HG03520 (cell line): Measurements from ENCODE around the gene SIMC1.
"Not testable (repeated sequence)": the region's sequence is repeated elsewhere in the genome, so short reads cannot be mapped to it uniquely, and the experiment has no call there.

ENCODE experiments used
- ATAC-seq: cut with Tn5 transposase; IDR thresholded peaks from one replicate; pipeline ENCODE4 v1.9.1; 2021; ENCODE audit warnings: mild to moderate bottlenecking, moderate library complexity; ENCODE audit not compliant: unreplicated experiment

Gene SIMC1

DNA sequence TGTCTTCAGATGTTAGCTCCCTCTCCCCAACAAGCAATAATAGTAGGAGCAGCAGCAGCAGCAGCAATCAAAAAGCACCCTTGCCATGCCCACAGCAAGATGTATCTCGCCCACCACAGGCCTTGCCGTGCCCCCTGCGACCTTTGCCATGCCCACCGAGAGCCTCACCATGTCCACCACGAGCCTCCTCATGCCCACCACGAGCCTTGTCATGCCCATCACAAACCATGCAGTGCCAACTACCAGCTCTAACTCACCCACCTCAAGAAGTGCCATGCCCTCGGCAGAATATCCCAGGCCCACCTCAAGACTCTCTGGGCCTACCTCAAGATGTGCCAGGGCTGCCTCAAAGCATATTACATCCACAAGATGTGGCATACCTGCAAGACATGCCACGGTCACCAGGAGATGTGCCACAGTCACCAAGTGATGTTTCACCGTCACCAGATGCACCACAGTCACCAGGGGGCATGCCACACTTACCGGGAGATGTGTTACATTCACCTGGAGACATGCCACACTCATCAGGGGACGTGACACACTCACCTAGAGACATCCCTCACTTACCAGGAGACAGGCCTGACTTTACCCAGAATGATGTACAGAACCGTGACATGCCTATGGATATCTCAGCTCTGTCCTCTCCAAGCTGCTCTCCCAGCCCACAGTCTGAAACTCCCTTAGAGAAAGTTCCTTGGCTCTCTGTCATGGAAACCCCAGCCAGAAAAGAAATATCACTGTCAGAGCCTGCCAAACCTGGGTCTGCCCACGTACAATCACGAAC is 52.0 kb downstream of the SIMC1 start:
- ATAC-seq = not testable (repeated sequence)

DNA sequence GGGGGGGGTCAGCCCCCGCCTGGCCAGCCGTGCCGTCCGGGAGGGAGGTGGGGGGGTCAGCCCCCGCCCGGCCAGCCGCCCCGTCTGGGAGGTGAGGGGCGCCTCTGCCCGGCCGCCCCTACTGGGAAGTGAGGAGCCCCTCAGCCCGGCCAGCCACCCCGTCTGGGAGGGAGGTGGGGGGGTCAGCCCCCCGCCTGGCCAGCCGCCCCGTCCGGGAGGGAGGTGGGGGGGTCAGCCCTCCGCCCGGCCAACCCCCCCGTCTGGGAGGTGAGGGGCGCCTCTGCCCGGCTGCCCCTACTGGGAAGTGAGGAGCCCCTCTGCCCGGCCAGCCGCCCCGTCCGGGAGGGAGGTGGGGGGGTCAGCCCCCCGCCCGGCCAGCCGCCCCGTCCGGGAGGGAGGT is 67.1 kb downstream of the SIMC1 start:
- ATAC-seq = not testable (repeated sequence)

DNA sequence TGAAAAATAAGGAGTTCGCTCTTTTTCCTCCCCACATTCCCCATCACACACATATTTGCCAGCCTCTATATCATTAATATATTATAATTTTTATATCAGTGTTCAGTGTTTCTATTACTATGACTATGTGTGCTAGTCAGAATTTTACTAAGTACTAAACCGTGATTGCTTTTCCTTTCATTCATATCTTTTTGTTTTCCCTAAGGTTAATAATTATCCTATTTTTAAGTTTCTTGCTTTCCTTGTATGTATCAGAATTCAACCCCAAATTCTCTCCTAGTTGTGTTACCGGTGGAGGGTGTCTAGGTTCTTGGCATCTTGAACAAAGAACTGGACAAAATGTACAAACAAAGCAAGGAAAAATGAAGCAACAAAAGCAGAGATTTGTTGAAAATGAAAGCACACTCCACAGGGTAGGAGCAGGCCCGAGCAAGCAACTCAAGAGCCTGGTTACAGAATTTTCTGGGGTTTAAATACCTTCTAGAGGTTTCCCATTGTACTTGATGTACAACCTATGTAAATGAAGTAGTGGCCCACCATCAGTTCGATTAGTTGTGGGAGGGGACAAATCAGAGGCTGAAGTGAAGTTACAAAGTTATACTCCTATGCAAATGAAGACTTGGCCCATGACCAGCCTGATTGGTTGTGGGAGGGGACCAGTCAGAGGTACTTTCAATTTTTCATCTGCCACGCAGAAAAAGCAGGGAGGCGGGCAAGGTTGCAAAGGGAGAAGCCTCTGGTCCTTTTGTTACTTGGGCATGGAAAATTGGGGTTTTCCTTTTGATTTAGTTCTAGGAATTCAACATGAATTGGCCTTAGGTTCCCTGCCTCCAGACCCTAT is 79.5 kb downstream of the SIMC1 start:
- ATAC-seq = no peak

DNA sequence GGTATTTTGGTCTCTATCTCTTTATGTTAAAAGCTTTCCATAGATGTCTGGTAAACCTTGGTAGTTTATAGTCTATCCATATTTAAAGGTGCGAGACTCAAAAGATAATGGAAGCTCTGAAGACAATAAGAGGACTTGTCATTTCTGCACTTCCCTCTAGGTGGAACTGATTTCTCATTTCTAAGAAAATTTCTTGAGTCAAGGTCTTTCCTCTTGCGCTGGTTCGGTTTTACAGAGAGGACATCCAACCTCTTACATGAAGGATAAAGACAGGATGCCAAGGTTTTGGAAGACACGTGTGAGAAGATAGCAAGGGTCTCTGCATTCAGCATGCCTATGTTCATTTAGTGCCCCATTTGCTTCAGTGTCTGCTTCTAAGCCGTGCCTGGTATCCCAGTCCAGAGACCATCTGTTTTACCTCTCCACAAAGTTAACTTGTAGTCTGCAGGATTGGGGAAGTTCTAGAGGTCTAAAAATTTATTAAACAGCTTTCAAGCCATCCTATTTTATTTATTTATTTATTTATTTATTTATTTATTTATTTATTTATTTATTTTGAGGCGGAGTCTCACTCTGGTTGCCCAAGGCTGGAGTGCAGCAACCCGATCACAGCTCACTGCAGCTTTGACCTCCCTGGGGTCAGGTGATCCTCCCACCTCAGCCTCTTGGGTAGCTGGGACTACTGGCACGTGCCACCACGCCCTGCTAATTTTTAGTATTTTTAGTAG is 81.8 kb downstream of the SIMC1 start:
- no peak for ATAC-seq

DNA sequence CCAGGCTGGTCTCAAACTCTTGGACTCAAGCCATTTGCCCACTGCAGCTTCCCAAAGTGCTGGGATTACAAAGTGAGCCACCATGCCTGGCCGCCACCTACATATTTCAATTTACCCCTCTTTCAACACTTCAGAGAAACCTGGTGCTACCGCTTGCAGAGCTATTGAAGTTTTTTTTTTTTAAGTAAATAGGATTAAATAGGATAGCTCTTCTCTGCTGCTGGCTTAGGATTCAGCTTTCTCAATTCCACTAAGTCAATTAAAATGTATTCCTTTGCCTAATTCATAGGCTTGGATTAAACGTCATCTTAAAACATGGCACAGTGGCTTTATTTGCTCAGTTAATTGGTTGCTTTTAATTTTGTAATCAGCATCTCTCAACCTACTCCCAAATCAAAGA is 82.4 kb downstream of the SIMC1 start:
- ATAC-seq = no peak

DNA sequence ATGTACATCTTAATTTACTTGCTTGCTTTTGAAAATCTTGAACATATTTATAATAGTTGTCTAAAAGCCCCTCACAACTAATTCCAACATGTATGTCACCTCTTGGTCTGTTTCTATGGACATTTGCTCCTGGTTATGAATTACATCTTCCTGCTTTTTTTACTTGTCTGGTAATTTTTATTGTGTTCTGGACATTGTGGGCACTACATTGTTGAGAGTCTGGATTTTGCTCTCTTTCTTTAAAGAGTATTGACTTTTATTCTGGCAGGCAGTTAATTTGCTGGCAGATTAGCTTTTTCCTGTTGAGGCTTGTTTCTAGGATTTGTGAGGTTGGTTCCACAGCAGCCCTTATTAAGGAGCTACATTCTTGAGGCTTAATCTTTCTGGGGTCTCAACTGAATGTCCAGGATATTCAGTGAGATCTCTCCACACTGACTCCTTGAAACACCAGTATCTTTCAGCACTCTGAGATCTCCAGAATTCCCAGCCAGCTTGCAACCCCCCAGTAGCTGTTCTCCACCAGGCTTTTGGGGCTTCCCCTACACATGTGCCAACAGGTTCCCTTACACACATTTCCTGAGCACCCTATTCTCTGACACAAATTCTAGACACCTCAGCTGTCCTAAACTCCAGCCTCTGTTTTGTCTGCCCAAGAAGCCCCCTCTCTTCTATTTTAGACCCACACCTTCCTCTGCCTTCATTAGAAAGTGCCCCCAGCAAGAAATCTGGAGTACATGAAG is 96.0 kb downstream of the SIMC1 start:
- ATAC-seq = no peak

DNA sequence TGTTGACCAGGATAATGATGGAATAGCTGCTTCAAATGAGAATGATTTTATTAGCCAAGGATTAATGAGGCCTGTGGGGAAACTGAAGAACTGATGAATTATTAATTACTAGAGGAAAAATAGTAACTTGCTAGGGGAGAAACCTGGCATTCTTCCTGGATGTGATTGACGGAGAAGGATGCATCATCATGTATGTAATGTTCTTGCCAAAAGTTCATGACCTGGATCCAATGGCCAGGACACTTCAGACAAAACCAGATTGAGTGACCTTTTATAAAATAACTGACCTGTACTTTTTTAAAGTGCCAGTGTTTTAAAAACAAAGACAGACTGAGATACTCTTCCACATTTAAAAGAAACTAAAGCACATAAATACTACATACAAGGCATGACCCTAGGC is 99.7 kb downstream of the SIMC1 start:
- no peak for ATAC-seq

DNA sequence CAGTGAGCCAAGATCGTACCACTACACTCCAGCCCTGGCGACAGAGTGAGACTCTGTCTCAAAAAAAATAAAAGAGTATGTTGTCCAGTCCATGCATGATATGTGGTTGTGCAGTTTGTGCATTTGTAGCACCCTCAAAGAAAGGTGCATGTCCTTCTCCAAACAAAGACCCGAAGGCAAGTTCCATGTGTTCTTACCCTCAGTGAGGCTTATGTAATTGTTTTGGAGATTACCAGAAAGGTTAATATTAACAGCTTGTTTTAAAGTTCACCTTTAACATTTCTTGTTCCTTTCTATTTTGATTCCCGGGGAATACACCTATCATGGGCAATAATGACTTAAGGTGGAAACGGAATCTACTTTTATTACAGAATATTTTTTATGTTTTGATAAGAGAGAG is 101.1 kb downstream of the SIMC1 start:
- no peak for ATAC-seq

DNA sequence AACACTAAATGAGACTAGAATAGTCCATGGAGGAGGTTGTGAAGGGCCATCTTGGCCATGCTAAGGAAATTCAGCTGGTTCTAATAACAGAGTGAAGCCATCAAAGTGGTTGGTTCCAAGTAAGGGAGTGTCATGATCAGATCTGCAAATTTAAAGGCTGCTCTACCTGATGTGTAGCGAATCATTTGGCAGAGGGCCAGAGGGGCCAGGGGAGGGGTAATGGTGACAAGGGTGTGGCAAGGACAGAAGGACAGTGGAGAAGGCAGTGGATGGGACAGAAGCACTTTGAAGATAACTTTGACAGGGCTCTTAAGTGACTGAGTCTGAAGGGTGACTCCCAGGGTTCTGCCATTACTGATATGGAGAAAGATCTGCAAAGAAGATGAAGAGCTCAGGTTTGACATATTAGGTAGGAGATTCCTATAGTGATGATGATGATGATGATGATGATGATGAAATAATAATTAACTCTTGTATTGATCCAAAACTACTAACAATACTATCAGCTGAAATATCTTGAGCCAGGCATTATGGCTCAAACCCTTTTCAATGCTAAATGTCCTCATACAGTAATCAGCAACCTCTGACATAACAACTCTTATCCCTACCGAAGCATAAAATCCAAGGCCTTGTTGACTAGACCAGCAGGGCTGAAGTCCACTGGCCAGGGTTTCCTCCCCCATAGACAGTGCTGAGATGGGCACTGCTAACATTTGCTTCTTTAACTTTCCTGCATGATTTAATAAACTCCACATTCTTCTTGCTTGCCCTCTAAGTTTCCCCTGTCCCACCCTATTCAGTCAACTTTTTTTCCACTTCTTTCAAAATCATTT is 103.3 kb downstream of the SIMC1 start:
- no peak for ATAC-seq

DNA sequence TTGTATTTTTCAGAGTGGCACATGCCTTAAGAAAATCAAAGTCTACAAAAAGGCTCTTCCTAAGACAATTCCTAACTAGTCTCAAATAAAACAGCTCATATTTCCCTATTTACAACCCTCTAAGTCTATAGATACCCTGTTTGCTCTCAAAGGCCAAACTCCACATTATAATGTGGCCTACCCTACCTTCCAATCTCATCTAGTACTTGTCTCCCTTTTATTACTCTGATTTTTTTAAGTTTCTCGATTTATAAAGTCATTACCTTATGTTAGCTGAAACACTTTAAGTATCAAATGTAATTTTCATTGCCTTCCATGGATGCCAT is 103.9 kb downstream of the SIMC1 start:
- no peak for ATAC-seq

DNA sequence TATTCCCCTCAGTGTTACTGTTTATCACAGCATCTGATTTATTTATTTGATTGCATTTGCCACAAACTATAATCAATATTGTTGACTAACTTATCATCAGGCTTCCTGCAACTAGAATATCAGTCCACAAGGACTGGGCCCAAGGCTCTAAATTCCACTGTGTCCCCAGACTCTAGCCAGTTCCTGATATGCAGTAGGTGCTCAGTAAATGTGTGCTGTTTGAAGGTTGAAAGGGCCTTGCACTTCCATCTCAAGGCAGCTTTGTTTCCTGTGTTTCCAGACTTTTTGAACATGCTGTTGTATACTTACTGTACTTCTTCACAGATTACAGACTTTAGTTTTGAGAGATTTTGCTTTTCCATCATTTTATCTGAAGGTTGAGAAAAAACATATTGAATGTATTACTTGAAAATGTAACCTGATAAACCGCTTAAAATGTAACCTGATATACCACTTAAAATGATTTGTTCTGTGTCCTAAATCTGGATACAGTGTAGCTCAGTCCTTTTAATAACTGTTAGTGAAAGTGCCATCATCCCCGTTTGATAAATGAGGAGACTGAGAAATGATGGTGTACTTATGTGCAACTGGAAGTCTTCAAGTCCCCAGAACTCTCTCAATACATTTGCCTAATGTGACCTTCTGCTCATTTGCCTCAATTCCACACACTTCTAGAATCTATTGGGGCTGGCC is 104.7 kb downstream of the SIMC1 start:
- ATAC-seq = no peak

DNA sequence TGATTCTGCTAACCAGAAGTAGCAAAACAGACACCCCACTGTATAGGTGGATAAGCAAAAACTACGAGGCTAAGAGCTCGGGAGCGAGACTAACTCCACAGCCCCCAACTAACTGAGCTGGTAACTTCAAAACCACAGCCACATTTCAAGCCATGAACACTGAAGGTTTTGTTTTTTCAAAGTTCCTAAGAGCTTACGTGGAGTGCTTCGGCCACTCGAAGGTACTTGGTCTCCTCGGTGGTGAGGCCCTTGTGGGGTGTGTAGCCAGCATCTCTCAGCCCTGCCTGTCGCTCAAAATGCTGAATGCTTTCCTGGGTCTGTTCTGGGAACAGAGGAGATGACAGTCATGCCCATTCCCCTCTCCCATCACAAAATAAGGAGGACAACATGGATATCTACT is 112.2 kb downstream of the SIMC1 start:
- ATAC-seq = no peak

DNA sequence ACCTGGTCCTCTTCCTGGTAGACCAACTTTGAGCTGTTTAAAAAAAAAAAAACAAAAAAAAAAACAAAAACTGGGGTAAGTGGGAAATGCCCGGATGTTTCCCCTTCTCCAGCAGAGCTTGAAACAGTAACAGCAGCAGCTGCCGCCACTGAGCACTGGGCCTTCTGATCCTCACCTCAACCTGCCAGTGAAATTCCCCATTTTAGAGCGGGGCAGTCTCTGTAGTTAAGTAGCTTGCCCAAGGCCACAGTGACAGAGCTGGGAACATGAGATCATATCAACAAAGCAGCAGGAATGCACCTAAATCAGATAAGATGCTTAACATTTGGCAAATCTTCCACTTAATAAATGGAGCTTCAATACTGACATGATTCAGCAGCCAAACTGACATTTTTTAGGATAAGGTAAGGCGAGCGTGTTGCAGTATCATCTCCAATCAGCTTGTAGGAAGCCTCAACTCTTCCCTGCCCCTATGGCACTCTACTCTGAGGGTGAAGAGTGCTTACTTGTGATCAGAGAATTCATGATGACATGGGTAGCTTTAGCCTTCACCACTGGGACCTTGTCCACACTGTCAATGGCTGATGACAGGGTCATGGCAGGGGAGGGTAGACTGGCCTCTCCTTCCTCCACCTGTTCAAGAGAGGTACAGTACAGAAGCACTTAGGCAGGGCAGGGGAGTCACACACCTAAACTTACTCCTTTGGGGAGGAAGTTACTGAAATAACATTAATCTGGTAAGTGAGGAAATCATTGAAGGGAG is 114.1 kb downstream of the SIMC1 start:
- ATAC-seq = no peak

DNA sequence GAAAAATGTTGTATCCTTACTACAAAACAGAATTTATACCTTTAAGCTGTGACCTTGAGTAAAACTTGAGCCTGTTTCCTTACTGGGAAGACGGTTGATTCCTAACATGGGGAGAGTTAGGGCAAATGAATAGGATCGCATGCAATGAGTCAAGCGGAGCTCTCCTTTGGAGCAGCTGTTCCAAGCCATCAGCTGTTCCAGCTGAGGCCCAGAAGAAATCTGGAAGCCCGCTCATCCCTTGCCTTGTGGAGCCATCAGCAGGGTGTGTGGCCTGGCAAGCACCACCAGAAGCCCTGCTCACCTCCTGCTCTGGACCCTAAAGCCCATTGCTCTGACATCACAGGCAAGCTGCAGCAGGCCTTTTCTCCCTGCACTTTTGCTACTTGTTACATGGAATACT is 115.3 kb downstream of the SIMC1 start:
- no peak for ATAC-seq

DNA sequence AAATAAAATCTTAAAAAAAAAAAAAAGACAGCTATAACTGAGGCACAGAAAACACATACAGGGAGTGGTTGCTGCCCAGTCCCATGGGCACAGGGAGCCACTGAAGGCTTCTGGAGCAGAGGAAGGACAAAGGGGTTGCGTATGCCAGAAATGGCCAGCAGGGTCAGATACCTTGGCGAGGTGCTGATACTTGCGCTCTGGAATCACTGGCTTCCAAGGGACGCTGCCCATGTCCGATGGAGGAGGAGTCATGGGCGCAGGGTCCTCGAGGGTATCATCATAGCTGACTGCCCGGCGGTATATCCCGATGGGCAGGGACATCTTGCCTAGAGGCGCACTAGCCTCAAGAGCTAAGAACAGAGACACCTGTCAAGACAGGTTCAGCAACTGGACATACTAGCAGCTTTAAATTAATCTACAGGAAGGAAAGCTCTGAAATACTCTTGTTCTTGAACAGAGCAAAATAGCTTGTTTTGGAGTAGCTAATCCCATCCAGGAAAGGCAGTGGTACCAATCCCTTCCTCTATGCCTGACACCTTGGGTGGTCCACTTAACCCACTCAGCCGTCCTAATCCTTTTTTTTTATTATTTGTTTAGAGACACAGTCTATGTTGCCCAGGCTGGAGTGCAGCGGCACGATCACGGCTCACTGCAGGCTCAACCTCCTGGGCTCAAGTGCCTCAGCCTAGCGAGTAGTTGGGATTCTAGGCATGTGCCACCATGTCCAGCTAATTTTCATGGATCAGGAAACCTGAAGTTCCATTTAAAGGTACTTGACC is 117.4 kb downstream of the SIMC1 start:
- ATAC-seq = no peak

DNA sequence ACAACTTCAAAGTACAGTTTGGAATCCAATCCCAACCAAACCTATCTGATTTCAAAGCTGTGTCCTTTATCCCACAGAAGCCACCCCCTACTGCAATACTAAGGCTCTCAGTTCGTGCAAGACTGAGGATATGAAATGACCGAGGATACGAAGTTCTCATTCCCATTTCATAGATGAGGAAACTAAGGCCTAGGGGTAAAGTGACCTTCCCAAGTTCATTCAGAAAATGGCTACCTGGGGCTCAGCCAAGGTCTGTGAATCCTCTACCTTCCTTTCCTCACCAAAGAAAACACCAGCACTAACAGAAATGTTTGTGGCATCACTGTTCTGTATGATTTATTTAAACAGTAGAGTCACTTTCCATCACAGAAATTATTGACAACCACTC is 117.9 kb downstream of the SIMC1 start:
- ATAC-seq = no peak

DNA sequence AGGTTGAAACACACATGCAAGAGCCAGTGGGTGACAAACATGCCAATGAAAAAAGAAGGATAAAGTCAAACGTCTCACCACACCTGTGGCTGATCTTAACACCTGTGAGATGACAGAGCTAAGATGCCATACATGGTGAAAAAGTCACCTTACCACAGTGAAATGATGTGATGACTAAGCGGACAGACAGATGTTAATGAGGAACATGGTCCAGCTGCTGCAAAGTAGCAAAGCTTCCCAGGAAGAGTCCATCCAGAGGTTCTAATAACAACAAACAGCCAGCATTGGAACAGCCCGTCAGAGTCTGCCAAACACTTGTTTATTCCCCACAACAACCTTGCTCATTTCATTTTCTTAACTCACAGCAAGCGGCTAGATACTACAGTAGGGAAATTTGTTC is 121.4 kb downstream of the SIMC1 start:
- no peak for ATAC-seq

DNA sequence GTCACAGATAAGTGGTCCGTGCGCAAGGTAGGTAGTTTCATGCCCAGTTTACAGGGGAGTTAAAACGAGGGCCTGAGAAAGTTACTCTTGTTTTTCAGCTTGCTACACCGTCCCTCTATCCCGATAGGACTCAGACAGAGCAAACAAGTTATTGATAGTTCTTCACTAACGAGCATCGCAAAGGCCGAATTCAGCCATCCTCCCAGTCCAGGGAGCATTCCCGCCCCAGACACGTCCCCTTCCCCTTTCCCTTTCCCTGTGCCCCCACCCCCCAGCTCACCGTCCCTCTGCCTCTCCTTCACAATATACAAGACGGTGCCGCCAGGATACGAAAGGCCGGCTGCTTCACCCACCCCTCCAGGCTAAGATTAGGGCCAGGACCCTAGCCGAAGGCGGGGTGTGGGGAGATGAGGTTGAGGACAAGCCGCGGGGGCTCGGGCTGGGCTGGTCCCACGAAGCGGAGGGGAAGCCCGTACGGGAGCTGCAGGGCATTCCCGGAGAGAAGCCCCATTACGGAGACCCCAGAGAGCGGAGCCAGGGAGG is 122.7 kb downstream of the SIMC1 start:
- ATAC-seq = no peak
